Esophagus squamous epithelium (tissue), 4 donors: ENCODE data around the gene LENEP.

Experiments
- POLR2A ChIP-seq, 4 donors: fragments of 450-650 bp; IDR thresholded peaks; one replicate each; pipeline ENCODE4 v1.6.1; 2017; ENCODE audit warnings: antibody characterized with exemption in 4 of 4, mild to moderate bottlenecking in 4 of 4, moderate library complexity in 3 of 4
- TF ChIP-seq, protein P1 (sequence below), 6 experiments: fragments of 450-650 bp in 4 of 6; fragments of 200-600 bp in 2 of 6; sonication (generic) in 2 of 6; IDR thresholded peaks; one replicate each; pipeline ENCODE4 v1.5.1; 2016 to 2019; ENCODE audit warnings: antibody characterized with exemption in 6 of 6, mild to moderate bottlenecking in 4 of 6, moderate library complexity in 4 of 6

DNA sequence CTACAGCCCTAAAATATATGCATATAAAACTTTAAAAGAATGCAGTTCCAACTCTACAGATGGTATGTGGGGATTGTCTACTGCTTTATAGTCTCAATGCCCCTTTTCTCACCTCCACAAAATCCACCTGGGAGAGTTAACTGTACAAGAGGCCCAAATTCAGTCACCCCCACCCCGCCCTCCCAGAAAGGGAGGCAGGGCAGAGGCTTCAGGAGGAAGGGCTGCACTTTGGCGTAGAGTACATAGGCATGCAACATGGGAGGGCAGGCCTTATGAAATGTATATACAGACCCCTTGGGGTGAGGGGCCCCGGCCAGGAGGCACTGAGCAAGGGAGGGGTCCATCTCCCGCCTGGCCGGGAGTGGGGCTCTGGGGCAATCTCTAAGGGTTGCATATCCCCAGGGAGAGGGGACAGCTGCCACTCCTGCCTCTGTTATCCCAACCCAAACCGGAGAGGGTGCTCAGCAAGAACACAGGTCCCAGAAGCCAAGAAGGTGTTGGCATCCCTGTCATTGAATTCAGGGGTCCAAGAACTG is 30.5 kb upstream of the LENEP start:
- TF ChIP-seq, protein P1, sequence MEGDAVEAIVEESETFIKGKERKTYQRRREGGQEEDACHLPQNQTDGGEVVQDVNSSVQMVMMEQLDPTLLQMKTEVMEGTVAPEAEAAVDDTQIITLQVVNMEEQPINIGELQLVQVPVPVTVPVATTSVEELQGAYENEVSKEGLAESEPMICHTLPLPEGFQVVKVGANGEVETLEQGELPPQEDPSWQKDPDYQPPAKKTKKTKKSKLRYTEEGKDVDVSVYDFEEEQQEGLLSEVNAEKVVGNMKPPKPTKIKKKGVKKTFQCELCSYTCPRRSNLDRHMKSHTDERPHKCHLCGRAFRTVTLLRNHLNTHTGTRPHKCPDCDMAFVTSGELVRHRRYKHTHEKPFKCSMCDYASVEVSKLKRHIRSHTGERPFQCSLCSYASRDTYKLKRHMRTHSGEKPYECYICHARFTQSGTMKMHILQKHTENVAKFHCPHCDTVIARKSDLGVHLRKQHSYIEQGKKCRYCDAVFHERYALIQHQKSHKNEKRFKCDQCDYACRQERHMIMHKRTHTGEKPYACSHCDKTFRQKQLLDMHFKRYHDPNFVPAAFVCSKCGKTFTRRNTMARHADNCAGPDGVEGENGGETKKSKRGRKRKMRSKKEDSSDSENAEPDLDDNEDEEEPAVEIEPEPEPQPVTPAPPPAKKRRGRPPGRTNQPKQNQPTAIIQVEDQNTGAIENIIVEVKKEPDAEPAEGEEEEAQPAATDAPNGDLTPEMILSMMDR (IDR thresholded peaks at IDR 0.05), result no peak
- TF ChIP-seq POLR2A (IDR thresholded peaks at IDR 0.05), result no peak
